Measurements from ENCODE around the gene BAHD1.

Gene BAHD1

DNA sequence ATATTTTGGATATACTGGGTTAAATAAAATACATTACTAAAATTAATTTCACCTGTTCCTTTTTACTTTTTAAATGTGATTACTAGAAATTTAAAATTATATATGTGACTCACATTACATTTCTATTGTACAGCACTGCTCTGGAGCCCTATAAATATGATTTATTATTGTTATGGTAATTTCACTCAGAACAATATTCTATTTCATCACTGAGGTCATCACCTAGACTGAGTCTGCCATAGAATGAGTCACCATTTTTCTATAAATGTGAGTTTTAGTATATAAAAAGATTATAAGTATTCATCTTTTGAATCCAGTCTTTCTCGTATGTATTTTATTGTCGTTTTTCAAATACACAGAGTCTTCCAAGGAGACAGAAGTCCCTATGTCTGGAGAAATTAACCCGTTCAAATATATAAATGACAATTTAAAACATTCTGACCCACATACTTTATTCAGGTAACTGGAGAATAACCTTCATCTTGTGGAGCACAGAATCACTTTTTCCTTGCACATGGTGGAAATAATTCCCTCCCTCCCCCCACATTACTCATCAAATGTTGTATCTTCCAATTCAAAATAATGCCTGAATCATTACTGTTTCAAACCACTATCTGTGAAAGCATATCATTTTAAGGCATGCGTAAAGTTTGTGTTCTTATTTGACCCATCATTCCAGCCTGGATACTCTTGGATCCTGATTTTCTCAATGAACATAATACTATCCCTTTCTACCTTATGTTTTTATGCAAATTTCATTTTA, 60.0 kb downstream of the BAHD1 start:
- TF ChIP-seq CTCF (IDR thresholded peaks at IDR 0.05; ENCODE audit: control insufficient read depth, insufficient read depth, low read depth, low read length, missing control alignments), result no peak
- no peak overlapping the region for H3K4me3 ChIP-seq (ENCODE audit: control insufficient read depth, low read depth, low read length)
- no peak for DNase-seq (ENCODE audit: low read depth)

DNA sequence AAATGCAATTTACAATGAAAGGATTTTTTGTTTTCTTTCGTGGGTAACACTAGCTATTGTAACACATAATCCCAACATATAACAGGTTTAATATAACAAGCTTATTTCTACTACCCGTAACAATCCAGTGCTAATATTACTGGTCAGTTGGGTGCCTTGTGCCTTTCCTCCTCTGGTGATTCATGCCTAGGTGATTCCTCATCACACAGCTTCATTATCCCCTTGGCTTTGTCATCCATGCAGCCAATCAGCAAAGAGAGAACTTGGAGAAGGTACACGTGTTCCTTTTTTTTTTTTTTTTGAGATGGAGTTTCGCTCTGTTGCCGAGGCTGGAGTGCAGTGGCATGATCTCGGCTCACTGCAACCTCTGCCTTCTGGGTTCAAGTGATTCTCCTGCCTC, 60.7 kb downstream of the BAHD1 start:
- TF ChIP-seq CTCF (IDR thresholded peaks at IDR 0.05; ENCODE audit: control insufficient read depth, insufficient read depth, low read depth, low read length, missing control alignments), result no peak
- no peak for DNase-seq (ENCODE audit: low read depth)
- H3K4me3 ChIP-seq (ENCODE audit: control insufficient read depth, low read depth, low read length), result no peak overlapping the region

- peak overlapping the region; percentile 36 for H3K4me3 ChIP-seq (ENCODE audit: control insufficient read depth, low read depth, low read length)
- TF ChIP-seq CTCF (IDR thresholded peaks at IDR 0.05; ENCODE audit: control insufficient read depth, insufficient read depth, low read depth, low read length, missing control alignments), result peak; percentile 91
- DNase-seq (ENCODE audit: low read depth), result no peak
Measured at GRCh38 chr15:40506964-40507571, 66.3 kb downstream of the BAHD1 start.

DNA sequence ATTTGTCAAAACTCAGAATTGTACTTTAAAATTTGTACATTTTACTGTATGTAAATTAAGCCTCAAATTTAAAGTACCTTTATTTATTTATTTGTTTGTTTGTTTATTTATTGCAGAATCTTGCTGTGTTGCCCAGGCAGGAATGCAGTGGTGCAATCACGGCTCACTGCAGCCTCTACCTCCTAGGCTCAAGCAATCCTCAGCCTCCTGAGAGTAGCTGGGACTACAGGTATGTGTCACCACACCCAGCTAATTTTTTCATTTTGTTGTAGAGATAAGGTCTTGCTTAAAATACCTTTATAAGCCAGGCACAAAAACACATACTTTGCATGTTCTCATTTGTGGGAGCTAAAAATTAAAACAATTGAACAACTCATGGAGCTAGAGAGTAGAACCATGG, 67.5 kb downstream of the BAHD1 start:
- TF ChIP-seq CTCF (IDR thresholded peaks at IDR 0.05; ENCODE audit: control insufficient read depth, insufficient read depth, low read depth, low read length, missing control alignments), result no peak
- no peak overlapping the region for H3K4me3 ChIP-seq (ENCODE audit: control insufficient read depth, low read depth, low read length)
- no peak for DNase-seq (ENCODE audit: low read depth)

GRCh38 chr15:40510201-40510600, 69.4 kb downstream of the BAHD1 start:
- H3K4me3 ChIP-seq (ENCODE audit: control insufficient read depth, low read depth, low read length), result no peak overlapping the region
- DNase-seq (ENCODE audit: low read depth), result no peak
- no peak for TF ChIP-seq CTCF (IDR thresholded peaks at IDR 0.05; ENCODE audit: control insufficient read depth, insufficient read depth, low read depth, low read length, missing control alignments)

GRCh38 chr15:40511093-40511471, 70.3 kb downstream of the BAHD1 start:
- no peak for DNase-seq (ENCODE audit: low read depth)
- TF ChIP-seq CTCF (IDR thresholded peaks at IDR 0.05; ENCODE audit: control insufficient read depth, insufficient read depth, low read depth, low read length, missing control alignments), result no peak
- H3K4me3 ChIP-seq (ENCODE audit: control insufficient read depth, low read depth, low read length), result peak overlapping the region; percentile 53
